SU-DHL-6 (cell line): ENCODE results near the gene VANGL2.

Source experiments
- H2AFZ ChIP-seq: fragments of 200-600 bp; sonication (generic); 2 replicates; pipeline ENCODE4 v1.6.1; 2014; ENCODE audit warnings: low read depth, mild to moderate bottlenecking, moderate library complexity, mixed read lengths, antibody characterized with exemption, low read length; ENCODE audit not compliant: severe bottlenecking
- H3F3A ChIP-seq: fragments of 200-600 bp; shearing (Covaris generic); 2 replicates; pipeline ENCODE4 v1.6.0; 2016; ENCODE audit warnings: antibody characterized with exemption, mild to moderate bottlenecking; ENCODE audit not compliant: insufficient read depth
- H3K27ac ChIP-seq: fragments of 200-600 bp; sonication (generic); 2 replicates; pipeline ENCODE4 v1.5.1; 2016; ENCODE audit warnings: low read depth, mild to moderate bottlenecking, low read length, moderate library complexity, mixed read lengths
- H3K27me3 ChIP-seq: fragments of 200-600 bp; sonication (generic), shearing (Covaris generic); 2 replicates; pipeline ENCODE4 v1.6.0; 2014; ENCODE audit warnings: mild to moderate bottlenecking, low read length
- H3K36me3 ChIP-seq: fragments of 200-600 bp; sonication (generic); 2 replicates; pipeline ENCODE4 v1.6.1; 2014; ENCODE audit warnings: mild to moderate bottlenecking, low read length, mixed read lengths
- H3K4me2 ChIP-seq: fragments of 300-600, 200-600 bp; shearing (Covaris generic), sonication (generic); 2 replicates; pipeline ENCODE4 v1.6.0; 2014; ENCODE audit warnings: low read length, low read depth, mild to moderate bottlenecking; ENCODE audit not compliant: poor library complexity, severe bottlenecking
- H3K4me3 ChIP-seq: fragments of 200-600 bp; sonication (generic); 2 replicates; pipeline ENCODE4 v1.5.1; 2014; ENCODE audit warnings: antibody characterized with exemption, low read length, mild to moderate bottlenecking, mixed read lengths; ENCODE audit not compliant: insufficient read depth, poor library complexity, severe bottlenecking
- H3K79me2 ChIP-seq: fragments of 200-600 bp; sonication (generic); 2 replicates; pipeline ENCODE4 v1.6.1; 2014; ENCODE audit warnings: mild to moderate bottlenecking, low read length, moderate library complexity; ENCODE audit not compliant: insufficient read depth
- H3K9ac ChIP-seq: fragments of 200-600 bp; sonication (generic); 2 replicates; pipeline ENCODE4 v1.7.0; 2014; ENCODE audit warnings: mild to moderate bottlenecking, low read length
- H3K9me2 ChIP-seq: fragments of 200-600 bp; sonication (generic); replicated peaks from 2 replicates; pipeline ENCODE4 v1.6.1; 2014; ENCODE audit warnings: low read length; ENCODE audit not compliant: insufficient read depth
- H3K9me3 ChIP-seq: fragments of 200-600 bp; sonication (generic); 2 replicates; pipeline ENCODE4 v1.6.1; 2014; ENCODE audit warnings: low read length, mixed read lengths; ENCODE audit not compliant: insufficient read depth
- H4K20me1 ChIP-seq: fragments of 200-600 bp; sonication (generic); 2 replicates; pipeline ENCODE4 v1.6.1; 2014; ENCODE audit warnings: low read depth, mild to moderate bottlenecking, antibody characterized with exemption, low read length, moderate library complexity, mixed read lengths
- EZH2phosphoT487 ChIP-seq: fragments of 200-600 bp; sonication (generic), shearing (Covaris generic); conservative IDR thresholded peaks from 2 replicates; pipeline ENCODE4 v1.6.1; 2018; ENCODE audit warnings: mild to moderate bottlenecking, antibody characterized with exemption, low read length, moderate library complexity, mixed read lengths
- TF ChIP-seq, protein P1 (sequence below): fragments of 200-600 bp; sonication (generic); IDR thresholded peaks from one replicate; pipeline ENCODE4 v1.5.1; 2017; ENCODE audit warnings: antibody characterized with exemption, mild to moderate bottlenecking, low read length, moderate library complexity; ENCODE audit not compliant: insufficient read depth, poor library complexity, severe bottlenecking

The VANGL2 gene

DNA sequence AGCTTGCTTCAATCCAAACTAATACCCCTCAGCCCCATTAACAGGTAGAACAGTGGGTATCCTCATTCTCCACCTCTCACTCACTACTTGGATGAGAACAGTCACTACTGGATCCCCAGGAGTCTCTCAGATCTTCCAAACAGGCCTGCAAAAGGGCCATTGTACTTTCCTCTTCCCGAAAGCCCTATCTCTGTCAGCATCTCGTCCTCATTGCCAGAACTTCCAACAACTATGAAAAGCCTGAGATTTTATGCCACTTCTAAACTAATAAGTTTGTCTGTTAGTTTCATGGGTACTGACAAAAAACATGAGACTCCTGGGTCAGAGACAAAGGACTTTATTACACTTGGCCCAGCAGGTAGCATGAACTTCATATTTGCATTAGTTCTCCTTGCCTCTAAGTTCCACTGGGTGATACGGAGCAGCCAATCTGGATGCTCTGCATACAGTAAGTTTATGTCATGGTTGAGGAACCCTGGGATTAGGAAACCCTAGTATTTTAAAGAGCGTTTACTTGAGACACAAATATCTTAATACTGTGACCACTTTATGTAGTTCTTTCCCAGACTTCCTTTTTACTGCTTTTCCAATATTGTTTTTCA, 38.1 kb downstream of the VANGL2 start:
- H3K27ac ChIP-seq, result no peak overlapping the region
- TF ChIP-seq EZH2phosphoT487, result no peak
- TF ChIP-seq, protein P1, sequence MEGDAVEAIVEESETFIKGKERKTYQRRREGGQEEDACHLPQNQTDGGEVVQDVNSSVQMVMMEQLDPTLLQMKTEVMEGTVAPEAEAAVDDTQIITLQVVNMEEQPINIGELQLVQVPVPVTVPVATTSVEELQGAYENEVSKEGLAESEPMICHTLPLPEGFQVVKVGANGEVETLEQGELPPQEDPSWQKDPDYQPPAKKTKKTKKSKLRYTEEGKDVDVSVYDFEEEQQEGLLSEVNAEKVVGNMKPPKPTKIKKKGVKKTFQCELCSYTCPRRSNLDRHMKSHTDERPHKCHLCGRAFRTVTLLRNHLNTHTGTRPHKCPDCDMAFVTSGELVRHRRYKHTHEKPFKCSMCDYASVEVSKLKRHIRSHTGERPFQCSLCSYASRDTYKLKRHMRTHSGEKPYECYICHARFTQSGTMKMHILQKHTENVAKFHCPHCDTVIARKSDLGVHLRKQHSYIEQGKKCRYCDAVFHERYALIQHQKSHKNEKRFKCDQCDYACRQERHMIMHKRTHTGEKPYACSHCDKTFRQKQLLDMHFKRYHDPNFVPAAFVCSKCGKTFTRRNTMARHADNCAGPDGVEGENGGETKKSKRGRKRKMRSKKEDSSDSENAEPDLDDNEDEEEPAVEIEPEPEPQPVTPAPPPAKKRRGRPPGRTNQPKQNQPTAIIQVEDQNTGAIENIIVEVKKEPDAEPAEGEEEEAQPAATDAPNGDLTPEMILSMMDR, result no peak
- H3K4me2 ChIP-seq, result peak overlapping the region; percentile 56
- peaks cover 4% of the 10 kb centered on the region for H3F3A ChIP-seq
- H3K27me3 ChIP-seq, result no peaks in the 10 kb centered on the region
- H3K9me3 ChIP-seq, result no peaks in the 10 kb centered on the region
- no peaks in the 10 kb centered on the region for H3K9me2 ChIP-seq
- peak overlapping the region; percentile 6 for H2AFZ ChIP-seq
- no peaks in the 10 kb centered on the region for H4K20me1 ChIP-seq
- no peaks in the 10 kb centered on the region for H3K79me2 ChIP-seq
- H3K4me3 ChIP-seq, result no peak overlapping the region
- peak overlapping the region; percentile 7; the same call in 1 of the 2 replicates for H3K9ac ChIP-seq
- H3K36me3 ChIP-seq, result no peaks in the 10 kb centered on the region

DNA sequence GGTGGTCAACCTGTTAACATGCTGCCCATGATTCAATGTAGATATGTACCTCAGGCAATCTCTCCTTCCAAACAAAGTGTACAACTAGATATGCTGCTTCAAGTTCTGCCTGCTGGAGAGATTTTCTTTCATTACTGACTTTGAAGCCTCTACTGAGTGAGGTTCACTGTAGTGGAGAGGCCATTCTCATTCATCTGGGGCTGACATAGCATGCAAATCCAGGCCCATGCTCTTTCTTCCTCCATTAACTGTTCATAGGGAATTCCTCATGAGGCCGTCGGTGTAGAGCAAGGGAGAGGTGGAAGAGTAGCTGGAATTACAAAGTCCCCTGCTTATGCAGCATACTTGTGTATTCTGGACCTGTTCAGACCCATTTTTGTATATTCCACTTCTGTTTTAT, 38.6 kb downstream of the VANGL2 start:
- Histone ChIP-seq H3K79me2 (no peaks in the 10 kb centered on the region), H2AFZ (no peak overlapping the region), H3K27me3 (no peaks in the 10 kb centered on the region), H3K4me2 (no peak overlapping the region), H4K20me1 (no peaks in the 10 kb centered on the region), H3K9me3 (no peaks in the 10 kb centered on the region), H3K27ac (no peak overlapping the region), H3K36me3 (no peaks in the 10 kb centered on the region), H3K9me2 (no peaks in the 10 kb centered on the region), H3K4me3 (no peak overlapping the region), H3F3A (peaks cover 4% of the 10 kb centered on the region), H3K9ac (no peak overlapping the region)
- no peak for TF ChIP-seq EZH2phosphoT487
- TF ChIP-seq, protein P1, result no peak

DNA sequence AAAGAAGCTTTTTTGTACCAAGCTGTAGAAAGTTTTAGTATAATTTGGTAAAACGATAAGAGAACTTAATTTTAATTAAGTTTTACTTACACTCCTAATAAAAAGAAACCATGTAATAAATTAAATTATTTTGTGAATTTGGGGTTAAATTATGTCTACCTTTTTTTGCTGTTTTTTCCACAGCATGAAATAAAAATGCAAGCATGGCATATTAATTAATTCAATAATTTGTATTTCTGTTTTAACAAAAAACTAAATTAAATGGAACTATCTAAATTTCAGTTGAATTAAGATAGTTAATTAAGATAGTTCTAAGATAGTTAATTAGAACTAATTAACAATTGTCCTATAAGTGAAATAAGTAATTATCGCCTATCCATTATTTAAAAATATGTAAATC, 39.4 kb downstream of the VANGL2 start:
- Histone ChIP-seq H2AFZ (no peak overlapping the region), H3K4me3 (no peak overlapping the region), H3K9me2 (no peaks in the 10 kb centered on the region), H3K27ac (no peak overlapping the region), H3K27me3 (no peaks in the 10 kb centered on the region), H4K20me1 (no peaks in the 10 kb centered on the region), H3K79me2 (no peaks in the 10 kb centered on the region), H3K9ac (no peak overlapping the region), H3K36me3 (no peaks in the 10 kb centered on the region), H3K9me3 (no peaks in the 10 kb centered on the region), H3F3A (peaks cover 4% of the 10 kb centered on the region), H3K4me2 (no peak overlapping the region)
- TF ChIP-seq, protein P1, result no peak
- TF ChIP-seq EZH2phosphoT487, result no peak
